ENCODE results near the gene FBXL16. TPM values are rescaled to one million over a fixed set of nuclear protein-coding genes. Genes with fewer than 3 reads are reported as not detected.

Gene FBXL16
- total and polyA plus RNA-seq, 2 donors (not counting 3 experiments of a cell fraction or from before 2014, with no cell fraction given): 0.07 to 0.22 TPM

DNA sequence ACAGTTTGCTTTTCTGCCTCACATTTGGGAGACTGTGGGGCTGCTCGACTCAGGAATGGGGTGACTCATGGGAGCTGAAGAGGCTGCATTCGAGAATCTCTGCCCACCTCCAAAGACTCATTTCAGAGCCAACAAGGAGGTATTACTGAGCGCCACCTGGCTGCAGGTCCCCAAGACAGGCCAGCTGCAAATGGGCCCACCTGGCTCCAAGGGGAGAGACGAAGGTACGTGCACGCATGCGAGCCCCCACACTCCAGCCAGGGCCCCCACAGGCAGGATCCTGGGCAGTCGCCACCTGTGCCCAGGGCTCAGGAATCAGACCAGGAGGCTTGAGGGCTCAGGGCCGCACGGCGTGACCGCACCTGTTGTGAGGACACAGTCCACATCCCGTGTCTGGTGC is 27.3 kb upstream of the FBXL16 start:
- H3K36me3 ChIP-seq (ENCODE audit: control insufficient read depth in 2 of 2, extremely low read depth in 1 of 2, insufficient read depth in 2 of 2, low read length in 2 of 2): peaks cover 7 to 40% of the 10 kb centered on the region in 2 experiments
- H3K4me2 ChIP-seq (ENCODE audit: insufficient read depth, low read length): no peak overlapping the region
- no peaks in the 10 kb centered on the region for H3K9me3 ChIP-seq (replicated peaks; ENCODE audit: control insufficient read depth, insufficient read depth, low read length)
- TF ChIP-seq JUN (IDR thresholded peaks at IDR 0.05; ENCODE audit: borderline replicate concordance, insufficient read depth, insufficient read length, low read depth) (no peak), MYC (IDR thresholded peaks at IDR 0.05; ENCODE audit: low read depth, low read length) (no peak), EZH2 (IDR thresholded peaks at IDR 0.05; ENCODE audit: borderline replicate concordance, low read depth, low read length, severe bottlenecking) (no peak), FOS (IDR thresholded peaks at IDR 0.05; ENCODE audit: borderline replicate concordance, insufficient read depth, low read length) (no peak), GATA2 (IDR thresholded peaks at IDR 0.05; ENCODE audit: insufficient read depth, insufficient read length, low read depth, low read length) (no peak)
- H3K9ac ChIP-seq (replicated peaks; ENCODE audit: extremely low read depth, insufficient read depth, low read length): no peak overlapping the region
- ChIA-PET CTCF (interaction anchor here (1.0 kb wide), 1 partner anchor 29 kb away, joined by 3 read pairs; no protein-coding TSS in a partner anchor), POLR2A (no interaction called here)
- intact Hi-C loops (cut with micrococcal nuclease): no loop called here
- no peaks in the 10 kb centered on the region for H4K20me1 ChIP-seq (replicated peaks; ENCODE audit: control insufficient read depth, extremely low read depth, insufficient read depth, low read length)
- H3K27ac ChIP-seq (ENCODE audit: insufficient read depth, low read depth, low read length): no peak overlapping the region
- H3K27me3 ChIP-seq (ENCODE audit: control insufficient read depth in 2 of 2, insufficient read depth in 2 of 2, low read length in 2 of 2): no peaks in the 10 kb centered on the region
- H3K4me3 ChIP-seq (replicated peaks in 1 of 3; ENCODE audit: insufficient read depth in 1 of 3, low read depth in 1 of 3, low read length in 3 of 3): no peak overlapping the region
- BruUV-seq (replicated peaks): no TSS peak
- dilution Hi-C loops (cut with MboI; ENCODE audit: extremely low pct_ligation_motif_present, low sequenced_read_pairs): no loop called here
- H3K79me2 ChIP-seq (ENCODE audit: control insufficient read depth, insufficient read depth, low read length): no peaks in the 10 kb centered on the region
- DNase-seq (ENCODE audit: low read depth, low spot score): no peak
- no peak overlapping the region for H2AFZ ChIP-seq (ENCODE audit: low read depth, low read length)
- H3K4me1 ChIP-seq (ENCODE audit: control insufficient read depth, extremely low read depth, insufficient read depth, low read length): peaks cover 4% of the 10 kb centered on the region
- H3K9me1 ChIP-seq (replicated peaks; ENCODE audit: control insufficient read depth, extremely low read depth, insufficient read depth, low read length): no peaks in the 10 kb centered on the region
- FAIRE-seq: no peak

DNA sequence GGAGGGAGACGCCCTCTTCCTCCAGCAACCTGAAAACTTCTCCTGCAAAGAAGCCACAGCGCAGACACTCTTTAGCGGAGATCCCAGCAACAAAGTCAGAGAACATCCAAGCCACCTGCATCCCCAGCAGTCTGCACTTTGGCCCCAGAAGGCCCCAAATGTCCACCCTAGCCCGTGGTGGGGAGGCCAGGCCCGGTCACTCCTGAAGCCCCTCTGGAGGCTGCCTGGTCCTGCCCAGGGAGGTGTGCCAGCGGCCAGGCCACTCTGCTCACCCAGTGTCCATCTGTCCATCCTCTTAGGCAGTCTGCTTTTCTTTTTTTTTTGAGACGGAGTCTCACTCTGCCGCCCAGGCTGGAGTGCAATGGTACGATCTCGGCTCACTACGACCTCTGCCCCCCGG is 26.7 kb upstream of the FBXL16 start:
- ChIA-PET POLR2A (no interaction called here), CTCF (interaction anchor here (1.0 to 1.5 kb wide), 2 partner anchors 20 to 29 kb away, joined by 3 to 5 read pairs; no protein-coding TSS in a partner anchor)
- H3K4me2 ChIP-seq (ENCODE audit: insufficient read depth, low read length): no peak overlapping the region
- intact Hi-C loops (cut with micrococcal nuclease): no loop called here
- no peak overlapping the region for H2AFZ ChIP-seq (ENCODE audit: low read depth, low read length)
- peaks cover 7 to 35% of the 10 kb centered on the region in 2 experiments for H3K36me3 ChIP-seq (ENCODE audit: control insufficient read depth in 2 of 2, extremely low read depth in 1 of 2, insufficient read depth in 2 of 2, low read length in 2 of 2)
- peaks cover 9% of the 10 kb centered on the region for H3K4me1 ChIP-seq (ENCODE audit: control insufficient read depth, extremely low read depth, insufficient read depth, low read length)
- dilution Hi-C loops (cut with MboI; ENCODE audit: extremely low pct_ligation_motif_present, low sequenced_read_pairs): no loop called here
- no peaks in the 10 kb centered on the region for H3K27me3 ChIP-seq (ENCODE audit: control insufficient read depth in 2 of 2, insufficient read depth in 2 of 2, low read length in 2 of 2)
- no peak for DNase-seq (ENCODE audit: low read depth, low spot score)
- no peak overlapping the region for H3K27ac ChIP-seq (ENCODE audit: insufficient read depth, low read depth, low read length)
- TF ChIP-seq MYC (IDR thresholded peaks at IDR 0.05; ENCODE audit: low read depth, low read length) (no peak), GATA2 (IDR thresholded peaks at IDR 0.05; ENCODE audit: insufficient read depth, insufficient read length, low read depth, low read length) (no peak), JUN (IDR thresholded peaks at IDR 0.05; ENCODE audit: borderline replicate concordance, insufficient read depth, insufficient read length, low read depth) (no peak), POLR2AphosphoS5 (IDR thresholded peaks at IDR 0.05; ENCODE audit: insufficient read depth, low read depth, low read length) (no peak)
- TF ChIP-seq, protein P1, sequence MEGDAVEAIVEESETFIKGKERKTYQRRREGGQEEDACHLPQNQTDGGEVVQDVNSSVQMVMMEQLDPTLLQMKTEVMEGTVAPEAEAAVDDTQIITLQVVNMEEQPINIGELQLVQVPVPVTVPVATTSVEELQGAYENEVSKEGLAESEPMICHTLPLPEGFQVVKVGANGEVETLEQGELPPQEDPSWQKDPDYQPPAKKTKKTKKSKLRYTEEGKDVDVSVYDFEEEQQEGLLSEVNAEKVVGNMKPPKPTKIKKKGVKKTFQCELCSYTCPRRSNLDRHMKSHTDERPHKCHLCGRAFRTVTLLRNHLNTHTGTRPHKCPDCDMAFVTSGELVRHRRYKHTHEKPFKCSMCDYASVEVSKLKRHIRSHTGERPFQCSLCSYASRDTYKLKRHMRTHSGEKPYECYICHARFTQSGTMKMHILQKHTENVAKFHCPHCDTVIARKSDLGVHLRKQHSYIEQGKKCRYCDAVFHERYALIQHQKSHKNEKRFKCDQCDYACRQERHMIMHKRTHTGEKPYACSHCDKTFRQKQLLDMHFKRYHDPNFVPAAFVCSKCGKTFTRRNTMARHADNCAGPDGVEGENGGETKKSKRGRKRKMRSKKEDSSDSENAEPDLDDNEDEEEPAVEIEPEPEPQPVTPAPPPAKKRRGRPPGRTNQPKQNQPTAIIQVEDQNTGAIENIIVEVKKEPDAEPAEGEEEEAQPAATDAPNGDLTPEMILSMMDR (IDR thresholded peaks at IDR 0.05; ENCODE audit: extremely low read depth in 1 of 2, insufficient read depth in 1 of 2, low read depth in 1 of 2, low read length in 2 of 2): no peak
- TF ChIP-seq, protein P2, sequence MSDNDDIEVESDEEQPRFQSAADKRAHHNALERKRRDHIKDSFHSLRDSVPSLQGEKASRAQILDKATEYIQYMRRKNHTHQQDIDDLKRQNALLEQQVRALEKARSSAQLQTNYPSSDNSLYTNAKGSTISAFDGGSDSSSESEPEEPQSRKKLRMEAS (IDR thresholded peaks at IDR 0.05; ENCODE audit: insufficient read depth, insufficient read length): no peak
- H3K4me3 ChIP-seq (replicated peaks in 1 of 3; ENCODE audit: insufficient read depth in 1 of 3, low read depth in 1 of 3, low read length in 3 of 3): no peak overlapping the region
- no TSS peak for BruUV-seq (replicated peaks)
- H3K9me3 ChIP-seq (replicated peaks; ENCODE audit: control insufficient read depth, insufficient read depth, low read length): no peaks in the 10 kb centered on the region
- H4K20me1 ChIP-seq (replicated peaks; ENCODE audit: control insufficient read depth, extremely low read depth, insufficient read depth, low read length): no peaks in the 10 kb centered on the region
- no peak overlapping the region for H3K9ac ChIP-seq (replicated peaks; ENCODE audit: extremely low read depth, insufficient read depth, low read length)
- FAIRE-seq: no peak
- no peaks in the 10 kb centered on the region for H3K9me1 ChIP-seq (replicated peaks; ENCODE audit: control insufficient read depth, extremely low read depth, insufficient read depth, low read length)
- H3K79me2 ChIP-seq (ENCODE audit: control insufficient read depth, insufficient read depth, low read length): no peaks in the 10 kb centered on the region
